Stomach (tissue), 9 donors: ENCODE data around the gene GREB1. TPM values are rescaled to one million over a fixed set of nuclear protein-coding genes. Genes with fewer than 3 reads are reported as not detected.

Experiments
- DNase-seq, 2 donors: peaks; one replicate each; pipeline versions ENCODE4 v3.0.0 to v3.0.0-alpha.2; 2013 to 2019
- H3K27ac ChIP-seq, 5 donors: fragments of 200-600 bp in 4 of 5; sonication (generic) in 4 of 5; one replicate each; pipeline ENCODE4 v1.5.1; 2013 to 2019; ENCODE audit warnings: mild to moderate bottlenecking in 1 of 5, moderate library complexity in 1 of 5
- H3K27me3 ChIP-seq, 3 donors: fragments of 200-600 bp; sonication (generic); one replicate each; pipeline ENCODE4 v1.5.1; 2017 to 2019; ENCODE audit warnings: mixed run types in 1 of 3
- H3K36me3 ChIP-seq, 4 donors: fragments of 200-600 bp; sonication (generic); 1 replicate in 3 of 4; 2 replicates in 1 of 4; pipeline ENCODE4 v1.5.1; 2016 to 2019
- H3K4me1 ChIP-seq, 4 donors: fragments of 200-600 bp; sonication (generic); one replicate each; pipeline ENCODE4 v1.5.1; 2016 to 2019
- H3K4me3 ChIP-seq, 4 donors: fragments of 200-600 bp; sonication (generic) in 3 of 4; one replicate each; pipeline ENCODE4 v1.5.1; 2016 to 2019; ENCODE audit warnings: mild to moderate bottlenecking in 1 of 4
- H3K9me3 ChIP-seq, 4 donors: fragments of 200-600 bp; sonication (generic); one replicate each; pipeline ENCODE4 v1.5.1; 2016 to 2019
- EP300 ChIP-seq: sonication (generic); formaldehyde crosslinking; IDR thresholded peaks from one replicate; pipeline ENCODE4 v1.6.1; 2017; ENCODE audit warnings: antibody characterized with exemption
- POLR2A ChIP-seq, 4 donors: fragments of 450-650 bp; IDR thresholded peaks; one replicate each; pipeline ENCODE4 v1.6.1; 2016; ENCODE audit warnings: antibody characterized with exemption in 4 of 4, control low read depth in 2 of 4, mild to moderate bottlenecking in 1 of 4, moderate library complexity in 1 of 4
- POLR2AphosphoS5 ChIP-seq, 3 donors: sonication (generic); formaldehyde crosslinking; IDR thresholded peaks; one replicate each; pipeline ENCODE4 v1.6.1; 2016; ENCODE audit warnings: antibody characterized with exemption in 3 of 3
- WGBS, 5 donors: extraction: QIAGEN DNeasy Blood & Tissue Kit in 3 of 5; methylation state at CpG; one replicate each; pipeline versions ENCODE4 v1.1.5 to v1.1.7; 2013 to 2018; 5-methylcytosine and 5-hydroxymethylcytosine counted together
- intact Hi-C: fragments of 100-400 bp; cut with DNase I; formaldehyde crosslinking; loops from one replicate; pipeline ENCODE4 v1.15.1; 2023; ENCODE audit warnings: low total_unique reads
- polyA plus RNA-seq, 3 donors: library from polyadenylated mRNA; stranded (reverse); fragments of 200-250 nt; gene quantifications; one replicate each; pipeline ENCODE4 v1.2.3, GENCODE V29; 2013
- small RNA-seq, 4 donors: library from RNA; depleted of rRNA; stranded (forward); fragments of <200 nt; gene quantifications; one replicate each; pipeline ENCODE3, GENCODE V24; 2016
- total RNA-seq, 5 donors: library from RNA; depleted of rRNA; stranded (reverse); fragments of >200 nt; gene quantifications; one replicate each; pipeline versions ENCODE4 v1.1.0 to v1.2.3, GENCODE V29; 2014 to 2016
- TF ChIP-seq, protein P1 (sequence below), 7 experiments: fragments of 450-650 bp in 4 of 7; fragments of 200-600 bp in 3 of 7; sonication (generic) in 3 of 7; IDR thresholded peaks; one replicate each; pipeline ENCODE4 v1.5.1; 2016 to 2019; ENCODE audit warnings: antibody characterized with exemption in 7 of 7, control low read depth in 2 of 7, mild to moderate bottlenecking in 1 of 7
- donor health status: healthy with polysubstance abuse.
- donor health status: Bipolar disorder and iron deficiency.
- donor health status: healthy.

The GREB1 gene
- total and polyA plus RNA-seq, 8 donors, result 0.88 to 37.9 (median 3.6) TPM

DNA sequence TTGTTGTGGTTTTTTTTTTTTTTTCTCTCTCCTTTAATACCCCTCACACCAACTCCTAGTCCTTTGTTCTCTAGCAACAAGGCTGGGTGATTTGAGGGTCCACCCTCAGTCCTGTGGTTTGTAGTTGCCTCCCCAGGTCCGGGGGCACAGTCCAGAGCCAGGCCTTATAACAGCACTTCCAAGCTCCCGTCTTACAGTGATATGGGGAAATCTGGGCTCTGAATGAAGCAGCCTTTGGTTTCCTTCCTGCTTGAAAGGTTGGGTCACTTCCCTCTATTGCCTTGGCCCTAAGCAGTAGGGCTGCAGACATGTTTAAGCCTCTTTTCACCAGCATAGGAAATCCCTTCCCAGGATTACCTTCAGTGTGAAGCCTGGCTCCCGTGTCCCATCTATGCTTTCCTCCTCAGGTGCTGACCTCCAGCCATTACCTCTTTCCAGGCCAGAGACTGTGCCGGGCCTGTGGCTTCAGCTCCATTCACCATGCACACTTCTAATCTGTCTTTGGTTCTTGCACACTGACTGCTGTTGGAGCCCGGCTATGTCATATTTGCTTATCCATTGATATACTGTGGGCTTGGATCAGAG is 157.3 kb downstream of the GREB1 start:
- H3K27ac ChIP-seq, result no peak overlapping the region
- H3K36me3 ChIP-seq, result no peaks in the 10 kb centered on the region
- no peak overlapping the region for H3K4me3 ChIP-seq
- TF ChIP-seq, protein P1, sequence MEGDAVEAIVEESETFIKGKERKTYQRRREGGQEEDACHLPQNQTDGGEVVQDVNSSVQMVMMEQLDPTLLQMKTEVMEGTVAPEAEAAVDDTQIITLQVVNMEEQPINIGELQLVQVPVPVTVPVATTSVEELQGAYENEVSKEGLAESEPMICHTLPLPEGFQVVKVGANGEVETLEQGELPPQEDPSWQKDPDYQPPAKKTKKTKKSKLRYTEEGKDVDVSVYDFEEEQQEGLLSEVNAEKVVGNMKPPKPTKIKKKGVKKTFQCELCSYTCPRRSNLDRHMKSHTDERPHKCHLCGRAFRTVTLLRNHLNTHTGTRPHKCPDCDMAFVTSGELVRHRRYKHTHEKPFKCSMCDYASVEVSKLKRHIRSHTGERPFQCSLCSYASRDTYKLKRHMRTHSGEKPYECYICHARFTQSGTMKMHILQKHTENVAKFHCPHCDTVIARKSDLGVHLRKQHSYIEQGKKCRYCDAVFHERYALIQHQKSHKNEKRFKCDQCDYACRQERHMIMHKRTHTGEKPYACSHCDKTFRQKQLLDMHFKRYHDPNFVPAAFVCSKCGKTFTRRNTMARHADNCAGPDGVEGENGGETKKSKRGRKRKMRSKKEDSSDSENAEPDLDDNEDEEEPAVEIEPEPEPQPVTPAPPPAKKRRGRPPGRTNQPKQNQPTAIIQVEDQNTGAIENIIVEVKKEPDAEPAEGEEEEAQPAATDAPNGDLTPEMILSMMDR (IDR thresholded peaks at IDR 0.05), result no peak
- TF ChIP-seq POLR2A (IDR thresholded peaks at IDR 0.05) (no peak), POLR2AphosphoS5 (IDR thresholded peaks at IDR 0.05) (no peak), EP300 (no peak)
- 67 to 84% (median 82%) methylated on average over 5 of the region's 5 CpGs for WGBS, 5 donors
- H3K27me3 ChIP-seq, result no peaks in the 10 kb centered on the region
- no peak for DNase-seq
- peaks cover 12 to 23% (median 17%) of the 10 kb centered on the region in 4 donors for H3K4me1 ChIP-seq
- intact Hi-C loops, result loop anchor here (5.0 kb wide), 1 partner anchor 86 kb away; no protein-coding TSS in a partner anchor
- H3K9me3 ChIP-seq, result no peaks in the 10 kb centered on the region

Small RNA genes within 50 kb of the gene (small RNA-seq; reads per million reads assigned to genes)
- 0 to 0.08 (median 0) reads per million in 4 donors for gene MIR4429
- 0 to 0.27 (median 0) reads per million in 4 donors for gene RN7SL674P
- gene RNA5SP84, result 0 to 0.15 (median 0.03) reads per million in 4 donors
- gene RNU2-13P, result 0 reads per million in 4 donors

Other genes starting within 250 kb of the GREB1 start
- gene ROCK2, start 189.4 kb upstream of the GREB1 start, total RNA-seq, result 100 to 1,000 TPM in 1 of 5 donors, 10 to 100 TPM in 4; 31.6 to 113 (median 54.3) TPM
- 10 to 100 TPM in 1 of 3 donors, 1 to 10 TPM in 2; 5.6 to 10.7 (median 7.7) TPM for gene ROCK2, start 189.4 kb upstream of the GREB1 start, polyA plus RNA-seq
- gene E2F6, start 67.9 kb upstream of the GREB1 start, total RNA-seq, result 10 to 100 TPM in 4 of 5 donors, under 1 TPM in 1; 0.58 to 32.1 (median 13.8) TPM
- 1 to 10 TPM; 5.6 to 7.5 (median 6.9) TPM for gene E2F6, start 67.9 kb upstream of the GREB1 start, polyA plus RNA-seq
- gene NTSR2, start 136.2 kb downstream of the GREB1 start, total RNA-seq, result not detected
- gene NTSR2, start 136.2 kb downstream of the GREB1 start, polyA plus RNA-seq, result not detected
- 100 to 1,000 TPM in 1 of 5 donors, 10 to 100 TPM in 4; 11.0 to 152 (median 25.0) TPM for gene LPIN1, start 212.6 kb downstream of the GREB1 start, total RNA-seq
- gene LPIN1, start 212.6 kb downstream of the GREB1 start, polyA plus RNA-seq, result 10 to 100 TPM in 2 of 3 donors, 1 to 10 TPM in 1; 7.3 to 19.3 (median 15.1) TPM